ENCODE measurements around the gene DDA1. TPM values are rescaled to one million over a fixed set of nuclear protein-coding genes. Genes with fewer than 3 reads are reported as not detected.

Gene DDA1
- total and polyA plus RNA-seq, 10 of the 15 experiments (the other 5 are each of a cell fraction or from before 2014, with no cell fraction given): 0.76 to 71.0 (median 39.4) TPM

GRCh38 chr19:17292301-17293074, 16.9 kb upstream of the DDA1 start:
- Histone ChIP-seq H4K20me1 (ENCODE audit: control insufficient read depth, insufficient read depth) (no peaks in the 10 kb centered on the region), H3K27ac (ENCODE audit: control insufficient read depth, insufficient read depth) (peak overlapping the region; percentile 35), H3K4me1 (ENCODE audit: control insufficient read depth, insufficient read depth, low read length) (peaks cover 4% of the 10 kb centered on the region; the same call in 1 of the 2 replicates), H3K4me3 (peak overlapping the region; percentile 86), H3K4me2 (ENCODE audit: control insufficient read depth, insufficient read depth) (peak overlapping the region; percentile 90), H3K9ac (ENCODE audit: control insufficient read depth, insufficient read depth, low read length) (peak overlapping the region; percentile 27), H3K9me3 (replicated peaks; ENCODE audit: control insufficient read depth, insufficient read depth, low read length) (no peaks in the 10 kb centered on the region; the same call in 2 of the 3 replicates), H3K27me3 (replicated peaks in 1 of 2; ENCODE audit: control insufficient read depth in 2 of 2, insufficient read depth in 2 of 2, low read length in 1 of 2) (no peaks in the 10 kb centered on the region), H3K79me2 (ENCODE audit: control insufficient read depth, insufficient read depth, low read length) (no peaks in the 10 kb centered on the region; the same call in 1 of the 2 replicates), H3K36me3 (ENCODE audit: control insufficient read depth in 2 of 2, insufficient read depth in 2 of 2, low read length in 1 of 2) (no peaks in the 10 kb centered on the region), H2AFZ (ENCODE audit: control insufficient read depth, low read depth, low read length) (peak overlapping the region; percentile 91)
- CTCF ChIA-PET: interaction anchor here (0.6 to 6.5 kb wide), 12 partner anchors 9 to 173 kb away, joined by 3 to 81 read pairs (median 4); partner anchors contain the start of genes ABHD8, ANKLE1, ANO8 and BABAM1
- RAD21 ChIA-PET (ENCODE audit: unreplicated experiment): interaction anchor here (0.6 to 3.2 kb wide), 9 partner anchors 10 to 93 kb away, joined by 3 to 17 read pairs (median 5); partner anchors contain the start of genes ABHD8, BABAM1, DDA1 and MRPL34
- DNase-seq (ENCODE audit: low read depth, low spot score): peak; percentile 46
- SMC1A ChIA-PET (ENCODE audit: uncharacterized antibody, unreplicated experiment): interaction anchor here (1.0 to 2.0 kb wide), 7 partner anchors 10 to 100 kb away, joined by 3 to 9 read pairs (median 4); partner anchors contain the start of genes ANKLE1, DDA1 and MRPL34
- no TSS peak for BruUV-seq (replicated peaks)
- in situ Hi-C loops (cut with MboI): loop anchor here (5.0 kb wide), 1 partner anchor 95 kb away; no protein-coding TSS in a partner anchor
- POLR2A ChIA-PET: interaction anchor here (0.7 to 1.9 kb wide), 5 partner anchors 11 to 936 kb away, joined by 3 to 12 read pairs (median 5); partner anchors contain the start of genes ABHD8, DDA1 and MRPL34
- peak; percentile 96 for FAIRE-seq
- WGBS (ENCODE audit: insufficient coverage, insufficient replicate concordance, low lambda C conversion rate, missing lambda C conversion rate): 2% methylated on average over 46 of the region's 46 CpGs
- ATAC-seq: peak; percentile 97
- intact Hi-C loops (cut with micrococcal nuclease; ENCODE audit: unreplicated experiment): loop anchor here (1.0 to 5.0 kb wide), 2 partner anchors 45 to 92 kb away; partner anchors contain the start of gene GTPBP3
- TF ChIP-seq PAX5 (IDR thresholded peaks at IDR 0.05; ENCODE audit: borderline replicate concordance, low read depth, low read length) (no peak), RBBP5 (conservative IDR thresholded peaks at IDR 0.05) (no peak), SMC3 (IDR thresholded peaks at IDR 0.05; ENCODE audit: borderline replicate concordance, low read length) (peak; percentile 60; the same call in 1 of the 2 replicates), SUPT20H (IDR thresholded peaks at IDR 0.05; ENCODE audit: borderline replicate concordance, control insufficient read depth, low read depth, low read length) (no peak), ESRRA (IDR thresholded peaks at IDR 0.05; ENCODE audit: low read length) (no peak), GATAD2B (conservative IDR thresholded peaks at IDR 0.05; ENCODE audit: low read depth) (peak; percentile 36; the same call in 1 of the 2 replicates), ATF2 (IDR thresholded peaks at IDR 0.05; ENCODE audit: low read length) (no peak), ELK1 (IDR thresholded peaks at IDR 0.05; ENCODE audit: low read depth, low read length) (no peak), TAF1 (IDR thresholded peaks at IDR 0.05; ENCODE audit: borderline replicate concordance, low read depth, low read length) (0 out of 2 replicates have a peak, but pooled peaks have one; percentile 9), YY1 (IDR thresholded peaks at IDR 0.05; ENCODE audit: low read depth, low read length) (peak; percentile 70; the same call in 1 of the 2 replicates), HSF1 (IDR thresholded peaks at IDR 0.05; ENCODE audit: low read depth, low read length) (no peak), SMARCA5 (IDR thresholded peaks at IDR 0.05) (peak; percentile 93), SRF (IDR thresholded peaks at IDR 0.05; ENCODE audit: low read depth in 2 of 2, low read length in 2 of 2) (no peak), MAX (IDR thresholded peaks at IDR 0.05; ENCODE audit: low read depth, low read length) (peak; percentile 41; the same call in 1 of the 2 replicates), POLR2AphosphoS5 (IDR thresholded peaks at IDR 0.05; ENCODE audit: low read length) (peak; percentile 41; the same call in 1 of the 2 replicates)

All from GM12878 (cell line).